ENCODE measurements around the gene CDC42SE2. TPM values are rescaled to one million over a fixed set of nuclear protein-coding genes. Genes with fewer than 3 reads are reported as not detected.

CDC42SE2 gene
- total RNA-seq, 1 experiment from 2014 or later, result 46.1 TPM

GRCh38 chr5:131400585-131400984 is 136.7 kb downstream of the CDC42SE2 start:
- Histone ChIP-seq H3K4me3 (ENCODE audit: low read depth in 2 of 2, low read length in 2 of 2) (no peak overlapping the region), H3K9me3 (ENCODE audit: control insufficient read depth, insufficient read depth, low read depth, low read length) (no peaks in the 10 kb centered on the region), H3K36me3 (ENCODE audit: control insufficient read depth, insufficient read depth, low read length) (peaks cover 1% of the 10 kb centered on the region; the same call in 1 of the 2 replicates), H3K27ac (ENCODE audit: low read length) (no peak overlapping the region), H3K4me1 (ENCODE audit: control insufficient read depth, insufficient read depth, low read length) (no peaks in the 10 kb centered on the region), H3K27me3 (ENCODE audit: control insufficient read depth, insufficient read depth, low read length) (no peaks in the 10 kb centered on the region)
- ChIA-PET CTCF (no interaction called here), POLR2A (no interaction called here)
- intact Hi-C loops (cut with micrococcal nuclease; ENCODE audit: unreplicated experiment), result no loop called here
- in situ Hi-C loops (cut with HindIII; ENCODE audit: low pct_unique_long_range_greater_than_20kb, low sequenced_read_pairs), result no loop called here
- ATAC-seq, result peak; percentile 42; the same call in 1 of the 2 replicates
- no TSS peak for BruUV-seq (replicated peaks)
- DNase-seq (ENCODE audit: low read depth, low spot score), result no peak
- TF ChIP-seq CTCF (IDR thresholded peaks at IDR 0.05), result no peak
- TF ChIP-seq TCF7L2 (IDR thresholded peaks at IDR 0.05; ENCODE audit: low read depth, low read length), result no peak
- no peak for TF ChIP-seq POLR2AphosphoS5 (IDR thresholded peaks at IDR 0.05; ENCODE audit: low read depth, low read length)
- TF ChIP-seq REST (IDR thresholded peaks at IDR 0.05; ENCODE audit: insufficient read depth in 1 of 2, low read depth in 2 of 2, low read length in 1 of 2), result no peak
- no peak for TF ChIP-seq SIN3A (IDR thresholded peaks at IDR 0.05; ENCODE audit: borderline replicate concordance, insufficient read depth, low read depth, low read length)

- H3K27me3 ChIP-seq (ENCODE audit: control insufficient read depth, insufficient read depth, low read length), result no peaks in the 10 kb centered on the region
- CTCF ChIA-PET, result no interaction called here
- no peaks in the 10 kb centered on the region for H3K9me3 ChIP-seq (ENCODE audit: control insufficient read depth, insufficient read depth, low read depth, low read length)
- H3K4me3 ChIP-seq (ENCODE audit: low read depth in 2 of 2, low read length in 2 of 2), result no peak overlapping the region
- 0 out of 2 replicates have a peak, but pooled peaks have one; percentile 29 for ATAC-seq
- POLR2A ChIA-PET, result no interaction called here
- H3K4me1 ChIP-seq (ENCODE audit: control insufficient read depth, insufficient read depth, low read length), result no peaks in the 10 kb centered on the region
- intact Hi-C loops (cut with micrococcal nuclease; ENCODE audit: unreplicated experiment) (no loop called here), in situ Hi-C loops (cut with HindIII; ENCODE audit: low pct_unique_long_range_greater_than_20kb, low sequenced_read_pairs) (no loop called here)
- no TSS peak for BruUV-seq (replicated peaks)
- DNase-seq (ENCODE audit: low read depth, low spot score), result no peak
- no peaks in the 10 kb centered on the region for H3K36me3 ChIP-seq (ENCODE audit: control insufficient read depth, insufficient read depth, low read length)
- no peak overlapping the region for H3K27ac ChIP-seq (ENCODE audit: low read length)
- TF ChIP-seq REST (IDR thresholded peaks at IDR 0.05; ENCODE audit: insufficient read depth in 1 of 2, low read depth in 2 of 2, low read length in 1 of 2) (no peak), SIN3A (IDR thresholded peaks at IDR 0.05; ENCODE audit: borderline replicate concordance, insufficient read depth, low read depth, low read length) (no peak), TCF7L2 (IDR thresholded peaks at IDR 0.05; ENCODE audit: low read depth, low read length) (no peak), CTCF (IDR thresholded peaks at IDR 0.05) (no peak), POLR2AphosphoS5 (IDR thresholded peaks at IDR 0.05; ENCODE audit: low read depth, low read length) (no peak)
Measured at GRCh38 chr5:131405674-131406073, 141.8 kb downstream of the CDC42SE2 start.
